Naive thymus-derived CD4-positive, alpha-beta T cell (primary cell): ENCODE results near the gene CCT6A. TPM values are rescaled to one million over a fixed set of nuclear protein-coding genes. Genes with fewer than 3 reads are reported as not detected.
"Not testable (repeated sequence)": the region's sequence is repeated elsewhere in the genome, so short reads cannot be mapped to it uniquely, and the experiment has no call there.

Experiments
- ATAC-seq: fragments of 150-1000 bp; cut with Tn5 transposase; 2 replicates; pipeline ENCODE4 v1.10.0; 2021; ENCODE audit warnings: mild to moderate bottlenecking, moderate library complexity
- CTCF ChIA-PET: fragments of 350-600 bp; sonication (Branson Sonifier 250); formaldehyde crosslinking; loops from one replicate; lab custom pipeline; 2021; ENCODE audit warnings: antibody characterized with exemption; lab: Charles Lee
- POLR2A ChIA-PET: fragments of 350-600 bp; sonication (Branson Sonifier 250); formaldehyde crosslinking; loops from one replicate; lab custom pipeline; 2021; ENCODE audit warnings: antibody characterized with exemption, inconsistent platforms; lab: Charles Lee
- DNase-seq, 9 donors: peaks; one replicate each; pipeline versions ENCODE4 v3.0.0 to v3.0.0-alpha.2; 2020 to 2022; ENCODE audit warnings: mixed read lengths in 1 of 9
- H3K27ac ChIP-seq: one replicate; pipeline ENCODE4 v1.7.0; 2013; ENCODE audit warnings: mild to moderate bottlenecking, low read depth, low read length, moderate library complexity
- H3K27me3 ChIP-seq, 2 donors: one replicate each; pipeline ENCODE4 v1.7.0; 2013; ENCODE audit warnings: low read length in 2 of 2, mild to moderate bottlenecking in 2 of 2, moderate library complexity in 2 of 2; ENCODE audit not compliant: control insufficient read depth in 2 of 2, insufficient read depth in 2 of 2
- H3K36me3 ChIP-seq, 3 experiments: 1 replicate in 2 of 3; 2 replicates in 1 of 3; pipeline ENCODE4 v1.7.0; 2013; ENCODE audit warnings: low read length in 3 of 3, mild to moderate bottlenecking in 3 of 3, moderate library complexity in 1 of 3; ENCODE audit not compliant: insufficient read depth in 3 of 3, control insufficient read depth in 2 of 3
- H3K4me1 ChIP-seq, 2 donors: one replicate each; pipeline ENCODE4 v1.7.0; 2013; ENCODE audit warnings: low read length in 2 of 2, mild to moderate bottlenecking in 2 of 2, moderate library complexity in 1 of 2; ENCODE audit not compliant: control insufficient read depth in 2 of 2, insufficient read depth in 2 of 2
- H3K4me3 ChIP-seq: 2 replicates; pipeline ENCODE4 v1.7.0; 2013; ENCODE audit warnings: mild to moderate bottlenecking, low read length
- H3K9me3 ChIP-seq, 3 experiments: 1 replicate in 2 of 3; 2 replicates in 1 of 3; pipeline ENCODE4 v1.7.0; 2013; ENCODE audit warnings: low read length in 3 of 3; ENCODE audit not compliant: control insufficient read depth in 2 of 3
- H3K27ac Mint-ChIP-seq, 9 donors: one replicate each; pipeline ENCODE4 v1.8.0; 2020 to 2022; ENCODE audit warnings: mixed read lengths in 9 of 9, mild to moderate bottlenecking in 8 of 9, moderate library complexity in 5 of 9, inconsistent platforms in 2 of 9
- H3K27me3 Mint-ChIP-seq, 5 donors: one replicate each; pipeline ENCODE4 v1.8.0; 2021 to 2022; ENCODE audit warnings: mixed read lengths in 5 of 5, mild to moderate bottlenecking in 1 of 5
- H3K36me3 Mint-ChIP-seq, 5 donors: one replicate each; pipeline ENCODE4 v1.8.0; 2020 to 2022; ENCODE audit warnings: mixed read lengths in 5 of 5, mild to moderate bottlenecking in 3 of 5, inconsistent platforms in 1 of 5
- H3K4me1 Mint-ChIP-seq, 7 donors: one replicate each; pipeline ENCODE4 v1.8.0; 2020 to 2022; ENCODE audit warnings: mixed read lengths in 7 of 7, mild to moderate bottlenecking in 3 of 7, inconsistent platforms in 1 of 7
- H3K4me3 Mint-ChIP-seq, 10 donors: one replicate each; pipeline ENCODE4 v1.8.0; 2020 to 2022; ENCODE audit warnings: mild to moderate bottlenecking in 10 of 10, mixed read lengths in 10 of 10, moderate library complexity in 6 of 10, inconsistent platforms in 2 of 10
- H3K9me3 Mint-ChIP-seq, 11 donors: one replicate each; pipeline ENCODE4 v1.8.0; 2020 to 2022; ENCODE audit warnings: mixed read lengths in 11 of 11, mild to moderate bottlenecking in 4 of 11, inconsistent platforms in 1 of 11, moderate library complexity in 1 of 11
- intact Hi-C, 2 donors: fragments of 100-400 bp; cut with micrococcal nuclease; formaldehyde crosslinking; loops; one replicate each; pipeline ENCODE4 v1.15.1; 2023
- polyA plus RNA-seq, 2 donors: library from polyadenylated mRNA; unstranded; fragments of 300-500 nt; fragmentation: Illumina TruSeq; gene quantifications; one replicate each; pipeline ENCODE4 v1.2.3, GENCODE V29; 2021
- total RNA-seq, 6 experiments: library from RNA in 5 of 6; stranded (reverse) in 5 of 6; gene quantifications; 1 replicate in 5 of 6; 2 replicates in 1 of 6; pipeline ENCODE4 v1.2.3 and lab custom pipeline; 2021 to 2026

CCT6A gene
- total and polyA plus RNA-seq, 7 experiments from 2014 or later, result 38.7 to 143 (median 62.4) TPM

DNA sequence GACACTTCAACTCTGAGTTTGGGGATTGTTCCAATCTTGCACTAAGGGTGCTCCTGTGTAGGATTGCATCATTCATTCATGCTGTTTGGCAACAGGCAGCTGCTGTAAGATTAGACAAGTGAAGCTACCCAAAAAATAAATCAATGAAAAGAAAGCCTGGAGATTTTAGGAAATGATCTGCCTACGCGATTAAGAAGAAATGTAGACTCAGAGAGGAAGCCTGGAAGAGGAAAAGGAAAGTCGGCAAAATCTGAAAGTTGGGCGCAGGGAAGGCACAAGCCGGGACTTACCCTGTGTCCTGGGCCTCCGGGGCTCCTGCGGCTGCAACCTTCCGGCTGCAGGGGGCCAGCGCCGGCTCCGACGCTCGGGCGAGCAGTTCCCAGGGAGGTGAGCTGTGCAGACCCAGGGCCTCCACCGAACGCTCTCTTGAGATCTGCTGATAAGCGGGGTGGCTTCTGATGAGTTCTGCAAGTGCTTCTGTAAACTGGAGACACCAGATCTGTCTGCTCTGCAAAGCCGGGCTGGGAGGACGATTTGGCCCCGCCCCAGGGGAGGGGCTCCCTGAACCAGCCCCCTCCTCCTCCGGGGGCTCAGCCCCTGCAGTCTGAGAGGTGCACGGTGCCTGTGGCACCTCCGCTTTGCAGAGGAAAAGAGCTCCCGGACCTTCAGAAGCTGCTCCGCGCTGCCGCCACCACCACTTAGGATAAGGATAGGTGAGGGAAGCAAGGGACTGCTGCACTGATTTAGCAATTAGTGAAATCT, 17.7 kb upstream of the CCT6A start:
- ATAC-seq (peak; percentile 98), DNase-seq (peak; percentile 51 to 81 (median 77))
- Mint-ChIP-seq H3K4me1 (peaks cover 5 to 18% (median 15%) of the 10 kb centered on the region in 7 donors), H3K4me3 (peak overlapping the region; percentile 78 to 96 (median 88)), H3K27ac (peak overlapping the region; percentile 9 to 90 (median 75)), H3K27me3 (no peaks in the 10 kb centered on the region), H3K9me3 (no peaks in the 10 kb centered on the region), H3K36me3 (peaks cover 0 to 2% (median 0%) of the 10 kb centered on the region in 5 donors)
- POLR2A ChIA-PET, result interaction anchor here (0.6 to 1.5 kb wide), 5 partner anchors 17 to 669 kb away, joined by 3 to 5 read pairs (median 3); partner anchors contain the start of genes CCT6A, CHCHD2, LANCL2 and PSPH
- no peaks in the 10 kb centered on the region for H3K9me3 ChIP-seq
- no peaks in the 10 kb centered on the region for H3K36me3 ChIP-seq
- intact Hi-C loops, result loop anchor here (1.0 to 2.0 kb wide), 4 partner anchors 17 to 41 kb away; partner anchors contain the start of genes CCT6A (in 2 of the 2), PSPH (in 2 of the 2) and SUMF2 (in 2 of the 2)
- CTCF ChIA-PET, result interaction anchor here (0.6 kb wide), 1 partner anchor 137 kb away, joined by 4 read pairs; no protein-coding TSS in a partner anchor
- peak overlapping the region; percentile 70 for H3K27ac ChIP-seq
- H3K4me1 ChIP-seq, result no peaks in the 10 kb centered on the region
- no peaks in the 10 kb centered on the region for H3K27me3 ChIP-seq
- H3K4me3 ChIP-seq, result peak overlapping the region; percentile 63

GRCh38 chr7:56040730-56041129, 10.8 kb upstream of the CCT6A start:
- H3K4me3 Mint-ChIP-seq, result no peak overlapping the region
- no peak for DNase-seq
- intact Hi-C loops, result no loop called here
- no peaks in the 10 kb centered on the region for H3K27me3 Mint-ChIP-seq
- no peaks in the 10 kb centered on the region for H3K9me3 Mint-ChIP-seq
- ChIA-PET POLR2A (no interaction called here), CTCF (no interaction called here)
- no peaks in the 10 kb centered on the region for H3K27me3 ChIP-seq
- no peak for ATAC-seq
- H3K27ac ChIP-seq, result no peak overlapping the region
- H3K4me1 Mint-ChIP-seq, result peaks cover 0 to 4% (median 0%) of the 10 kb centered on the region in 7 donors
- H3K9me3 ChIP-seq, result no peaks in the 10 kb centered on the region
- no peak overlapping the region for H3K4me3 ChIP-seq
- H3K36me3 ChIP-seq, result no peaks in the 10 kb centered on the region
- H3K4me1 ChIP-seq, result no peaks in the 10 kb centered on the region
- no peaks in the 10 kb centered on the region for H3K36me3 Mint-ChIP-seq
- H3K27ac Mint-ChIP-seq, result no peak overlapping the region

GRCh38 chr7:56045758-56046157, 5.8 kb upstream of the CCT6A start:
- H3K27me3 Mint-ChIP-seq, H3K36me3 ChIP-seq, ATAC-seq, H3K36me3 Mint-ChIP-seq, H3K4me3 ChIP-seq, H3K9me3 Mint-ChIP-seq, DNase-seq, H3K4me3 Mint-ChIP-seq, H3K9me3 ChIP-seq, intact Hi-C loops, H3K27ac ChIP-seq, H3K27me3 ChIP-seq, H3K4me1 ChIP-seq: not testable (repeated sequence)
- Mint-ChIP-seq H3K4me1 (peaks cover 5 to 18% (median 10%) of the 10 kb centered on the region in 7 donors), H3K27ac (peak overlapping the region in 1 of 9 donors; percentile 16)
- ChIA-PET POLR2A (interaction anchor here (0.7 kb wide), 1 partner anchor 19 kb away, joined by 3 read pairs; no protein-coding TSS in a partner anchor), CTCF (interaction anchor here (1.2 kb wide), 1 partner anchor 29 kb away, joined by 4 read pairs; no protein-coding TSS in a partner anchor)

DNA sequence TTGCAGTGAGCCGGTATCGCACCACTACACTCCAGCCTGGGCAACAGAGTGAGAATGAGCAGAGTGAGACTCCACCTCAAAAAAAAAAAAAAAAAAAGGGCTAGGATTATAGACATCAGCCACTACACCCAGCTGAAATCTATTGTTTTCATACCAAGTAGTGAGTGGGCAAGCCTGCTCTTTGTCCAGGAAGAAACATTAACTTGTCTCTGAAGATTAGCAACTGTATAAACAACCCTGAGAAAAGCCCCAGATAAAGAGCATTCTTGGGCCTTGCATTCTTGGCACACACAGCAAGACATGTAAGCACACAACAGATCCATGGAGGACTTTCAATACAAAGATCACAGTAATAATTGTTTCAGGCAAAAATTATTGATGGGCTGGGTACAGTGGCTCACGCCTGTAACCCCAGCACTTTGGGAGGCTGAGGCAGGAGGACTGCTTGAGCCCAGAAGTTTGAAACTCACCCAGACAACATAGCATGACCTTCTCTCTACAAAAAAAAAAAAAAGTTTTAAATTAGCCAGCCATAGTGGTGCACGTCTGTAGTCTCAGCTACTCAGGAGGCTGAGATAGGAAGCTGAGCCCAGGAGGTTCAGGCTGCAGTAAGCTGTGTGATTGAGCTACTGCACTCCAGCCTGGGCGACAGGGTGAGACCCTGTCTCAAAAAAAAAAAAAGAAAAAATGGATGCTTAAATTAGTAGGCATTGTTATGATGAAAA, 4.7 kb upstream of the CCT6A start:
- Histone ChIP-seq H3K4me3 (no peak overlapping the region), H3K27me3 (no peaks in the 10 kb centered on the region), H3K9me3 (no peaks in the 10 kb centered on the region), H3K27ac (no peak overlapping the region), H3K4me1 (peaks cover 6 to 9% of the 10 kb centered on the region in 2 donors), H3K36me3 (peaks cover 0 to 7% (median 0%) of the 10 kb centered on the region in 3 experiments)
- no peaks in the 10 kb centered on the region for H3K9me3 Mint-ChIP-seq
- H3K36me3 Mint-ChIP-seq, result no peaks in the 10 kb centered on the region
- ATAC-seq (no peak), DNase-seq (no peak)
- H3K27ac Mint-ChIP-seq, result peak overlapping the region in 3 of 9 donors; percentile 1 to 51 (median 16)
- POLR2A ChIA-PET, result interaction anchor here (0.6 to 0.7 kb wide), 2 partner anchors 18 kb away, joined by 3 read pairs; no protein-coding TSS in a partner anchor
- no peaks in the 10 kb centered on the region for H3K27me3 Mint-ChIP-seq
- CTCF ChIA-PET, result interaction anchor here (0.6 to 1.2 kb wide), 3 partner anchors 24 to 28 kb away, joined by 3 to 4 read pairs (median 4); no protein-coding TSS in a partner anchor
- intact Hi-C loops, result no loop called here
- no peak overlapping the region for H3K4me3 Mint-ChIP-seq
- peaks cover 5 to 25% (median 14%) of the 10 kb centered on the region in 7 donors for H3K4me1 Mint-ChIP-seq

- ATAC-seq, DNase-seq, H3K4me3 Mint-ChIP-seq, H3K27me3 Mint-ChIP-seq, H3K27ac ChIP-seq, H3K27me3 ChIP-seq, H3K4me3 ChIP-seq, H3K36me3 ChIP-seq, H3K36me3 Mint-ChIP-seq, H3K4me1 ChIP-seq, intact Hi-C loops, H3K9me3 ChIP-seq, H3K9me3 Mint-ChIP-seq: not testable (repeated sequence)
- CTCF ChIA-PET, result interaction anchor here (0.7 kb wide), 1 partner anchor 25 kb away, joined by 3 read pairs; no protein-coding TSS in a partner anchor
- POLR2A ChIA-PET, result interaction anchor here (0.6 kb wide), 1 partner anchor 18 kb away, joined by 3 read pairs; no protein-coding TSS in a partner anchor
- Mint-ChIP-seq H3K27ac (peak overlapping the region in 1 of 9 donors; percentile 5), H3K4me1 (peaks cover 5 to 30% (median 19%) of the 10 kb centered on the region in 7 donors)
Measured at GRCh38 chr7:56047446-56048116, 4.0 kb upstream of the CCT6A start.

GRCh38 chr7:56048245-56048644, 3.3 kb upstream of the CCT6A start:
- DNase-seq (no peak), ATAC-seq (no peak)
- H3K4me1 ChIP-seq, result peaks cover 6 to 9% of the 10 kb centered on the region in 2 donors
- H3K9me3 ChIP-seq, result no peaks in the 10 kb centered on the region
- no peak overlapping the region for H3K4me3 ChIP-seq
- peaks cover 11 to 37% (median 25%) of the 10 kb centered on the region in 7 donors for H3K4me1 Mint-ChIP-seq
- peaks cover 0 to 2% (median 0%) of the 10 kb centered on the region in 11 donors for H3K9me3 Mint-ChIP-seq
- no peak overlapping the region for H3K4me3 Mint-ChIP-seq
- POLR2A ChIA-PET, result no interaction called here
- no peak overlapping the region for H3K27ac ChIP-seq
- H3K27me3 ChIP-seq, result no peaks in the 10 kb centered on the region
- CTCF ChIA-PET, result no interaction called here
- H3K36me3 ChIP-seq, result peaks cover 0 to 8% (median 4%) of the 10 kb centered on the region in 3 experiments
- intact Hi-C loops, result no loop called here
- H3K36me3 Mint-ChIP-seq, result peaks cover 0 to 3% (median 0%) of the 10 kb centered on the region in 5 donors
- H3K27ac Mint-ChIP-seq, result peak overlapping the region in 1 of 9 donors; percentile 53
- no peaks in the 10 kb centered on the region for H3K27me3 Mint-ChIP-seq
